Astrocyte (in vitro differentiated cells and primary cell): ENCODE results near the gene OPA1.

Experiments used
- CTCF ChIP-seq: IDR thresholded peaks from 2 replicates; pipeline ENCODE4 v1.5.1; 2011; ENCODE audit warnings: low read depth, mild to moderate bottlenecking, inconsistent platforms, low read length, moderate library complexity; ENCODE audit not compliant: insufficient read depth
- EZH2 ChIP-seq: IDR thresholded peaks from 2 replicates; pipeline ENCODE4 v1.6.1; 2012; ENCODE audit warnings: mild to moderate bottlenecking, low read length, inconsistent platforms; ENCODE audit not compliant: insufficient read depth

GRCh38 chr3:193637831-193638230 lies 44.8 kb downstream of the OPA1 start:
- TF ChIP-seq CTCF (no peak), EZH2 (no peak)
